Activated CD4-positive, alpha-beta T cell treated with anti-CD3 and anti-CD28 coated beads, Interleukin-2, amount 10 ng/mL, durations not matched to agents 7 days and 5 days (primary cell): ENCODE data around the gene CEP350. TPM values are rescaled to one million over a fixed set of nuclear protein-coding genes. Genes with fewer than 3 reads are reported as not detected.

ENCODE experiments used
- CTCF ChIA-PET: fragments of 350-600 bp; sonication (Branson Sonifier 250); formaldehyde crosslinking; loops from one replicate; lab custom pipeline; 2021; ENCODE audit warnings: antibody characterized with exemption; lab: Charles Lee
- POLR2A ChIA-PET: fragments of 350-600 bp; sonication (Branson Sonifier 250); formaldehyde crosslinking; loops from one replicate; lab custom pipeline; 2021; ENCODE audit warnings: antibody characterized with exemption; lab: Charles Lee
- DNase-seq: peaks from one replicate; pipeline ENCODE4 v3.0.0-alpha.2; 2020
- H3K27ac Mint-ChIP-seq: one replicate; pipeline ENCODE4 v1.8.0; 2021; ENCODE audit warnings: mild to moderate bottlenecking, moderate library complexity, mixed read lengths
- H3K27me3 Mint-ChIP-seq: one replicate; pipeline ENCODE4 v1.8.0; 2021; ENCODE audit warnings: mixed read lengths
- H3K36me3 Mint-ChIP-seq: one replicate; pipeline ENCODE4 v1.8.0; 2021; ENCODE audit warnings: low read depth, mixed read lengths
- H3K4me1 Mint-ChIP-seq: one replicate; pipeline ENCODE4 v1.8.0; 2021; ENCODE audit warnings: mixed read lengths
- H3K4me3 Mint-ChIP-seq: one replicate; pipeline ENCODE4 v1.8.0; 2021; ENCODE audit warnings: mild to moderate bottlenecking, moderate library complexity, mixed read lengths
- H3K9me3 Mint-ChIP-seq: one replicate; pipeline ENCODE4 v1.8.0; 2021; ENCODE audit warnings: mixed read lengths
- total RNA-seq, 2 experiments: library from RNA; stranded (reverse); gene quantifications; one replicate each; pipeline ENCODE4 v1.2.3, GENCODE V29; 2021

CEP350 gene, protein sequence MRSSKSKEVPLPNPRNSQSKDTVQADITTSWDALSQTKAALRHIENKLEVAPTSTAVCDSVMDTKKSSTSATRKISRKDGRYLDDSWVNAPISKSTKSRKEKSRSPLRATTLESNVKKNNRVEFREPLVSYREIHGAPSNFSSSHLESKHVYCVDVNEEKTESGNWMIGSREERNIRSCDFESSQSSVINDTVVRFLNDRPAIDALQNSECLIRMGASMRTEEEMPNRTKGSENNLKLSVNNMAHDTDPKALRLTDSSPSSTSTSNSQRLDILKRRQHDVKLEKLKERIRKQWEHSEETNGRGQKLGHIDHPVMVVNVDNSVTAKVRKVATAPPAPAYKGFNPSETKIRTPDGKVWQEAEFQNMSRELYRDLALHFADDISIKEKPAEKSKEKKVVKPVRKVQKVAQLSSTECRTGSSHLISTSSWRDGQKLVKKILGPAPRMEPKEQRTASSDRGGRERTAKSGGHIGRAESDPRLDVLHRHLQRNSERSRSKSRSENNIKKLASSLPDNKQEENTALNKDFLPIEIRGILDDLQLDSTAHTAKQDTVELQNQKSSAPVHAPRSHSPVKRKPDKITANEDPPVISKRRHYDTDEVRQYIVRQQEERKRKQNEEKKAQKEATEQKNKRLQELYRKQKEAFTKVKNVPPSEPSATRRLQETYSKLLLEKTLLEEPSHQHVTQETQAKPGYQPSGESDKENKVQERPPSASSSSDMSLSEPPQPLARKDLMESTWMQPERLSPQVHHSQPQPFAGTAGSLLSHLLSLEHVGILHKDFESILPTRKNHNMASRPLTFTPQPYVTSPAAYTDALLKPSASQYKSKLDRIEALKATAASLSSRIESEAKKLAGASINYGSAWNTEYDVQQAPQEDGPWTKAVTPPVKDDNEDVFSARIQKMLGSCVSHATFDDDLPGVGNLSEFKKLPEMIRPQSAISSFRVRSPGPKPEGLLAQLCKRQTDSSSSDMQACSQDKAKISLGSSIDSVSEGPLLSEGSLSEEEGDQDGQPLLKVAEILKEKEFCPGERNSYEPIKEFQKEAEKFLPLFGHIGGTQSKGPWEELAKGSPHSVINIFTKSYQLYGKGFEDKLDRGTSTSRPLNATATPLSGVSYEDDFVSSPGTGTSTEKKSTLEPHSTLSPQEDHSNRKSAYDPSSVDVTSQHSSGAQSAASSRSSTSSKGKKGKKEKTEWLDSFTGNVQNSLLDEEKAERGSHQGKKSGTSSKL (N-terminal part only)
- 10 to 100 TPM; 65.7 to 70.1 TPM for total RNA-seq

DNA sequence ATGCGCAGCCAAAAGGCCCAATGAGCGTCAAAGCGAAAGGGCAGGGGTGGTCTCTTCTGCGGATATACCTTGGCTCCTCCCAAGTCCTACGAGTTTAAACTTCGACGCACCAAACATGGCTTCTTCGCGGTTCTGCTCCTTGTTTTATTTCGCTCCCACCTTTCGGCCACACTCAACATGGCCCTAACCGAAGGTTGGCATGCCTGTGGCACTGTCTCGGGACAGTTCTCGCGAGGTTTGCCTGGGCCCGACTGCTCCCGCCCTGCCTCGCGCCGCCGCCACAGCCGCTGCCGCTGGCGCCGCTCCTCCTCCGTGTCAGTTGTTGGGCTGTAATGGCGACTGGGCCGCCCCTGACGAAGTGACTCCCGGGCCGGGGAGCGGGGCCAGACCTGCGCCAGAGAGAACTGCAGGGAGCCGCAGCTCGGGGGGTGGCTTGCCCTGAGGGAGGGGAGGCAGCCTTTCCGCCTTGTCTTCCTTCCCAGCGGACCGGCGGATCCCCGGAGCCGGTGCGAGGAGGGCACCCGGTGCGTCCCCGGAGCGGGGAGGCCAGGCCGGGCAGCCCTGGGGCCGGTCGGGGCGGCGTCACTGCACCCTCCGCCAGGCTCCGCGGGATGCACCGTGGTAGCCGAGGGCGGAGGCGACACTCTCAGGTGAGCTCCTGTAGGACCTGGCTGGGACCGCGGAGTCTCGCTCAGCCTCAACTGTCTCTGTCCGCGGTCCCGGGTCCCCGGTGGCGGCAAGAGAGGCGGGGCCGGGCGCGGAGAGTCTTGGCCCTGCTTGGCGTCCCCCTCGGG, at the start of gene CEP350:
Gene CEP350 (plus strand): TSS at position 318 of the 794 bp plus-strand sequence. CDS start 31,372 bp downstream, outside the sequence.
- CTCF ChIA-PET: interaction anchor here (1.2 to 2.8 kb wide), 2 partner anchors 10 to 18 kb away, joined by 3 to 6 read pairs; no protein-coding TSS in a partner anchor

GRCh38 chr1:179910934-179911333, 43.7 kb upstream of the CEP350 start:
- no peaks in the 10 kb centered on the region for H3K27me3 Mint-ChIP-seq
- ChIA-PET CTCF (interaction anchor here (0.9 to 1.2 kb wide), 3 partner anchors 9 to 18 kb away, joined by 3 to 4 read pairs (median 3); no protein-coding TSS in a partner anchor), POLR2A (no interaction called here)
- H3K4me3 Mint-ChIP-seq: no peak overlapping the region
- peaks cover 3% of the 10 kb centered on the region for H3K4me1 Mint-ChIP-seq
- H3K27ac Mint-ChIP-seq: no peak overlapping the region
- no peaks in the 10 kb centered on the region for H3K9me3 Mint-ChIP-seq
- no peak for DNase-seq
- H3K36me3 Mint-ChIP-seq: peaks cover 40% of the 10 kb centered on the region

More for the DNA sequence above, at the start of gene CEP350:
- Mint-ChIP-seq H3K36me3 (peaks cover 2% of the 10 kb centered on the region), H3K27me3 (no peaks in the 10 kb centered on the region), H3K4me3 (peak within 1 kb of the TSS; percentile 82), H3K27ac (peak within 1 kb of the TSS; percentile 98), H3K4me1 (peaks cover 48% of the 10 kb centered on the region), H3K9me3 (no peaks in the 10 kb centered on the region)
- POLR2A ChIA-PET: interaction anchor here (0.6 to 0.9 kb wide), 2 partner anchors 72 to 144 kb away, joined by 3 read pairs; partner anchors contain the start of gene TOR1AIP1
- DNase-seq: peak; percentile 99

DNA sequence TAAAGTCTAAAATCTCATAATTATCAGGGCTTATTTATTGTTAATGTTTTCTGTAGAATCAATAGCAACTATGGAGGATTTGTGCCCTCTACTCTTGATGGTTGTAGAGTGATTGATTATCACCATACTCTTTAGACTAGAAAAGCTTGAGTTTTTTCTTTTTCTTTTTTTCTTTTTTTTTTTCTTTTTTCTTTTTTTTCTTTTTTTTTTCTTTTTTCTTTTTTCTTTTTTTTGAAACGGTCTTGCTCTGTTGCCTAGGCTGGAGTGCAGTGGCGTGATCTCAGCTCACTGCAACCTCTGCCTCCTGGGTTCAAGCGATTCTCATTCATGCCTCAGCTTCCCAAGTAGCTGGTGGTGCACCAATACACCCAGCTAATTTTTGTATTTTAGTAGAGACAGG, 42.8 kb upstream of the CEP350 start:
- CTCF ChIA-PET: interaction anchor here (0.9 to 1.7 kb wide), 3 partner anchors 8 to 19 kb away, joined by 3 to 5 read pairs (median 4); no protein-coding TSS in a partner anchor
- no peak overlapping the region for H3K27ac Mint-ChIP-seq

DNA sequence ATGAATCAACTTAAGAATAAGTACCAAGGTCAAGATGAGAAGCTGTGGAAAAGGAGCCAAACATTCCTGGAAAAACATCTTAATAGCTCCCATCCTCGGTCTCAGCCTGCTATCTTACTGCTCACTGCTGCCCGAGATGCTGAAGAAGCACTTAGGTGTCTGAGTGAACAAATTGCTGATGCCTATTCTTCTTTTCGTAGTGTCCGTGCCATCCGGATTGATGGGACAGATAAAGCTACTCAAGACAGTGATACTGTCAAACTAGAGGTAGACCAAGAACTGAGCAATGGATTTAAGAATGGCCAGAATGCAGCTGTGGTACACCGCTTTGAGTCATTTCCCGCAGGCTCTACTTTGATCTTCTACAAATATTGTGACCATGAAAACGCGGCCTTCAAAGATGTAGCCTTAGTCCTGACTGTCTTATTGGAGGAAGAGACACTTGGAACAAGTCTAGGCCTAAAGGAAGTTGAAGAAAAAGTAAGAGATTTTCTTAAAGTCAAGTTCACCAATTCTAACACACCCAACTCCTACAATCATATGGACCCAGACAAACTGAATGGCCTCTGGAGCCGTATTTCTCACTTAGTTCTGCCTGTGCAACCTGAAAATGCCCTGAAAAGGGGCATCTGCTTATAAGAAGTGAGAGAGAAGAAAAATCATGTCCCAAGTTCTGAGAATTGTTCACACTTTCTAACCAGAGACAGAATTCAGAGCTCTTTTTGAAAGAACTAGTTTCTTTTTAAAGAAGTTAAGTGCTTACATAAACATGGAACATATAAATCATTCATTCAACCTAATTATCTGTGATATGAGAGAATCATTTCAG, 36.8 kb upstream of the CEP350 start:
- no peaks in the 10 kb centered on the region for H3K9me3 Mint-ChIP-seq
- CTCF ChIA-PET: interaction anchor here (1.1 to 1.2 kb wide), 2 partner anchors 16 to 20 kb away, joined by 3 to 5 read pairs; no protein-coding TSS in a partner anchor
- no peaks in the 10 kb centered on the region for H3K27me3 Mint-ChIP-seq
- peaks cover 44% of the 10 kb centered on the region for H3K36me3 Mint-ChIP-seq
- peaks cover 2% of the 10 kb centered on the region for H3K4me1 Mint-ChIP-seq
- DNase-seq: no peak
- POLR2A ChIA-PET: no interaction called here
- no peak overlapping the region for H3K27ac Mint-ChIP-seq
- no peak overlapping the region for H3K4me3 Mint-ChIP-seq

More for the DNA sequence above, 42.8 kb upstream of the CEP350 start:
- Mint-ChIP-seq H3K4me3 (no peak overlapping the region), H3K9me3 (no peaks in the 10 kb centered on the region), H3K4me1 (peaks cover 3% of the 10 kb centered on the region), H3K27me3 (no peaks in the 10 kb centered on the region), H3K36me3 (peaks cover 37% of the 10 kb centered on the region)
- POLR2A ChIA-PET: no interaction called here
- no peak for DNase-seq

GRCh38 chr1:179921472-179921871, 33.1 kb upstream of the CEP350 start:
- ChIA-PET CTCF (no interaction called here), POLR2A (no interaction called here)
- Mint-ChIP-seq H3K4me3 (no peak overlapping the region), H3K27me3 (no peaks in the 10 kb centered on the region), H3K4me1 (peaks cover 2% of the 10 kb centered on the region), H3K27ac (no peak overlapping the region), H3K36me3 (peaks cover 34% of the 10 kb centered on the region), H3K9me3 (no peaks in the 10 kb centered on the region)
- DNase-seq: no peak

GRCh38 chr1:179921981-179922872, 32.4 kb upstream of the CEP350 start:
- ChIA-PET POLR2A (no interaction called here), CTCF (interaction anchor here (0.6 to 2.2 kb wide), 2 partner anchors 13 to 34 kb away, joined by 3 to 7 read pairs; no protein-coding TSS in a partner anchor)
- no peaks in the 10 kb centered on the region for H3K27me3 Mint-ChIP-seq
- H3K36me3 Mint-ChIP-seq: peaks cover 34% of the 10 kb centered on the region
- no peak overlapping the region for H3K27ac Mint-ChIP-seq
- H3K9me3 Mint-ChIP-seq: no peaks in the 10 kb centered on the region
- peaks cover 2% of the 10 kb centered on the region for H3K4me1 Mint-ChIP-seq
- DNase-seq: no peak
- H3K4me3 Mint-ChIP-seq: no peak overlapping the region

DNA sequence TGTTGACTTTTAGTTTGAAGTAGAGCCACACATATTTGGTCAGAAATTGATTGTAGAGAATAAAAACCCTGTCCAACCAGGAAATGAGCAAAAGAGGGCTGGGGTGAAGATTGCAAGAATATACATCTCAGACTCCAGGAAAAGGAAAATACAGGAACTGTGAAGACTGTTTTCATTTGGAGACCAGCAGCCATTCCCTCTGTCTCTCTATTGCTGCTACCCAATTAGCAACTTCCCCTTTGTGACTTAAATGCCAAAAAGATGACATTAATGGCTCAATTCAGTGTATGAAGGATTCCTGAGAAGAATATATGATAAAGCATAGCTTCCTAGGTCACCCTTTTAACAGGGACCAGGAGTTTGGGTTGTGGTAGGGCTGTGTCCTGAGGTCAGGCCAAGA, 31.6 kb upstream of the CEP350 start:
- peaks cover 2% of the 10 kb centered on the region for H3K4me1 Mint-ChIP-seq
- peaks cover 26% of the 10 kb centered on the region for H3K36me3 Mint-ChIP-seq
- H3K27ac Mint-ChIP-seq: no peak overlapping the region
- ChIA-PET CTCF (interaction anchor here (1.4 to 2.2 kb wide), 2 partner anchors 12 to 13 kb away, joined by 3 to 7 read pairs; no protein-coding TSS in a partner anchor), POLR2A (no interaction called here)
- H3K4me3 Mint-ChIP-seq: no peak overlapping the region
- H3K27me3 Mint-ChIP-seq: no peaks in the 10 kb centered on the region
- H3K9me3 Mint-ChIP-seq: no peaks in the 10 kb centered on the region
- no peak for DNase-seq

DNA sequence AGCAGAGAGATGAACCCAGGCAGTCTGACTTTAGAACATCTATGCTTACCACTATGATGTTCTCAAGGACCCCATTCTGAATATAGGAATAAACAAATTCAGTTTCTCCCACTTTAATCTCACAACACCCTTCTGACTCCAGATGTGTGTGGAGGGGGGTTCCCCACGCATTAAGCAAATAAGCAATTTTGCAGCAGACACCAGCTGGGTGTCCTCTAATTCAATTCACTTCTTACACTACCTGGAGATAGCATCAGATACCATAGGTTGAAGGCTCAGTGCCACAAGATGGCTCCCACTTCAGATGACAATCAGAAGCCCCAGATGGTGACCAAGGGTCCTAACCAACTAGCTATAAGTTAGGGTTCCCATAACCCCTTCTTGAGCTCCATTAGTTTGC, 30.3 kb upstream of the CEP350 start:
- H3K9me3 Mint-ChIP-seq: no peaks in the 10 kb centered on the region
- DNase-seq: no peak
- H3K4me3 Mint-ChIP-seq: no peak overlapping the region
- H3K27ac Mint-ChIP-seq: no peak overlapping the region
- no peaks in the 10 kb centered on the region for H3K4me1 Mint-ChIP-seq
- H3K27me3 Mint-ChIP-seq: no peaks in the 10 kb centered on the region
- CTCF ChIA-PET: interaction anchor here (1.1 to 2.2 kb wide), 4 partner anchors 11 to 29 kb away, joined by 3 to 7 read pairs (median 4); no protein-coding TSS in a partner anchor
- POLR2A ChIA-PET: no interaction called here
- H3K36me3 Mint-ChIP-seq: peaks cover 13% of the 10 kb centered on the region

GRCh38 chr1:179925302-179925701, 29.3 kb upstream of the CEP350 start:
- POLR2A ChIA-PET: no interaction called here
- Mint-ChIP-seq H3K9me3 (no peaks in the 10 kb centered on the region), H3K27me3 (no peaks in the 10 kb centered on the region), H3K27ac (no peak overlapping the region), H3K4me3 (no peak overlapping the region), H3K4me1 (no peaks in the 10 kb centered on the region), H3K36me3 (peaks cover 10% of the 10 kb centered on the region)
- CTCF ChIA-PET: interaction anchor here (1.3 kb wide), 1 partner anchor 12 kb away, joined by 4 read pairs; no protein-coding TSS in a partner anchor
- DNase-seq: no peak
